Measurements from ENCODE around the gene KRT82. TPM values are rescaled to one million over a fixed set of nuclear protein-coding genes. Genes with fewer than 3 reads are reported as not detected.
"Not testable (repeated sequence)": the region's sequence is repeated elsewhere in the genome, so short reads cannot be mapped to it uniquely, and the experiment has no call there.

Gene KRT82
- total RNA-seq (2012; rRNA removed) = not detected in 2 replicates

DNA sequence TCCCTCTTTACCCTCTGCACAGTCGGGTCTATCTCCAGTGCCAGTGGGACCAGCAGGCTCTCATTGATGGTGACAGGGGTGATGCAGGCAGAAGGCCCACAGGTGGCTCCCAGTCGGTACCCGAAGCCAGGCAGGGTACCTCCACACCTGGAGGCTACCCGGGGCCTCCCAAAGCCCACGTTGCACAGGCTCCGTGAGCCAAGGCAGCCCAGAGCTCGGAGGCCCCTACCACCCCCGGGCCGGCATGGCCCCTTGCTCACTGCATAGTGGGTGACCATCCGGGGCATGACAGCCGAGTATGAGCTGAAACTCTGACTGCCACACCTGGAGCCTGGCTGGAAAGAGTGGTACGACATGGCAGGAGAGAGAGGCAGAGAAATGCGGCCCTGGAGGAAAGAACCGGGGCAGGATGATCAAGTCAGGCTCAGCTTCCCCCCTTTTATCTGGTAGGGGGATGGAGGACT lies at the start of gene KRT82:
Gene KRT82, minus strand, starts transcription at position 414 of the 464 bp plus-strand sequence. Its CDS starts 58 bp downstream, at position 356.
- Histone ChIP-seq H3K9ac (ENCODE audit: low read depth, low read length) (no peak within 1 kb of the TSS), H3K27me3 (ENCODE audit: control insufficient read depth, insufficient read depth, low read length) (peaks cover 54% of the 10 kb centered on the region), H3K9me3 (replicated peaks; ENCODE audit: low read length) (no peaks in the 10 kb centered on the region), H3K36me3 (ENCODE audit: insufficient read depth, low read length) (no peaks in the 10 kb centered on the region), H3K4me2 (ENCODE audit: low read length) (no peak within 1 kb of the TSS), H3K4me3 (ENCODE audit: low read length) (no peak within 1 kb of the TSS), H3K4me1 (ENCODE audit: control insufficient read depth, insufficient read depth, low read length) (no peaks in the 10 kb centered on the region)

DNA sequence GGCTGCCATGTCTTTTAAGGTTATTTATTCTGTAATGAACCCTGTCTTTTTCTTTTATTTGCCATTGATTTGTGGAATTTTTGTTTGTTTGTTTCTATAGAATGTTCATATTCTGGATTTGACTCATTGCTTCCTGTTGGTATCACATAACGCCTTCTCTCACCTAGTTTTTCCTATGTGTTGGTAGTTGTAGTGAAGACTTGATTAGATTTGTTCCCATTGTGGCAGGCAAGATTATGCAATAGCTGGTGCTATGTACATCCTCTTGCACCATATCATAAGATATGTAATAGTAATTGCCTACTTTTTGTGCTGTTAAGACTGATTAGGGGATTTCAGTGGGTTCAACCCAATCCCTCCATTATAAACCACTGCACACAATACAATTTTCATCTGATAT lies 49.7 kb upstream of the KRT82 start:
- Histone ChIP-seq H3K9me3 (replicated peaks; ENCODE audit: low read length) (no peaks in the 10 kb centered on the region), H3K36me3 (ENCODE audit: insufficient read depth, low read length) (no peaks in the 10 kb centered on the region), H3K4me3 (ENCODE audit: low read length) (no peak overlapping the region), H3K4me2 (ENCODE audit: low read length) (no peak overlapping the region), H3K27me3 (ENCODE audit: control insufficient read depth, insufficient read depth, low read length) (peaks cover 27% of the 10 kb centered on the region), H3K9ac (ENCODE audit: low read depth, low read length) (no peak overlapping the region), H3K4me1 (ENCODE audit: control insufficient read depth, insufficient read depth, low read length) (no peaks in the 10 kb centered on the region)

DNA sequence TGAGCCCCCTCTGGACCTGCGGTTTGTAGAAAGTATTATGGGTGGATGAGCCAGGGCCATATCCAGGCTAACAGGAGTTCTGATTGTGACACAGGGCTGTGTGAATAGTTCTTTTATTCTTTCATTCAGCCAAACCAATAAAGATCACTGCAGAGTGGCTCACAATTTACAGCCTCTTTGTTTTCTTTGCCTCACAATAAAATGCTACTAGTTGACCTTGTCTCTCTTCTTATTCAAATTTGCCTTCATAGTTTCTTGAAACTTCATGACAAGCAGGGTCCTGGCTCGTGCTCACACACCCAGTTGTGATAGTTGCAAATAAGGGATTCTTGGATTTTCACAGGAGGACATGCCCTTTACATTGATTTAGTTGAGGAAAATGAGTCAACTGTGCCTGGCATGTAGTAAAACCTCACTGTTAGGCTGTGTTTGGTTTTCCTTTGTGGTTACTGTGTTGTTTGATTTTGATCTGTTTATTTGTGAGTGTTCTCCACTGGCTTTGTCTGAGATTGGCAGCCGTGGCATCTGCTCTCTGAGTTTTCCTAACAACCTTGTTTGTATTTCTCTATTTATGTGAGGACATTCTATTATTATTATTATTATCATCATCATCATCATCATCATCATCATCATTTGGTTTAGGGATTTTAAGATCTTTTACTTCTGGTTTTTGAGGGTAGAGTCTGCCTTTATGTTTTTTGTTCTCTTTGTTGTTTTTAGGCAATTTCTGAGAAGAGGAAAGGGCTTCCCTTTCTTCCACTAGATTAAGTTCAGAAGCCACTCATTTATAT lies 48.5 kb upstream of the KRT82 start:
- Histone ChIP-seq H3K9ac (ENCODE audit: low read depth, low read length) (no peak overlapping the region), H3K27me3 (ENCODE audit: control insufficient read depth, insufficient read depth, low read length) (peaks cover 16% of the 10 kb centered on the region), H3K9me3 (replicated peaks; ENCODE audit: low read length) (no peaks in the 10 kb centered on the region), H3K4me3 (ENCODE audit: low read length) (no peak overlapping the region), H3K4me1 (ENCODE audit: control insufficient read depth, insufficient read depth, low read length) (no peaks in the 10 kb centered on the region), H3K4me2 (ENCODE audit: low read length) (no peak overlapping the region), H3K36me3 (ENCODE audit: insufficient read depth, low read length) (no peaks in the 10 kb centered on the region)

DNA sequence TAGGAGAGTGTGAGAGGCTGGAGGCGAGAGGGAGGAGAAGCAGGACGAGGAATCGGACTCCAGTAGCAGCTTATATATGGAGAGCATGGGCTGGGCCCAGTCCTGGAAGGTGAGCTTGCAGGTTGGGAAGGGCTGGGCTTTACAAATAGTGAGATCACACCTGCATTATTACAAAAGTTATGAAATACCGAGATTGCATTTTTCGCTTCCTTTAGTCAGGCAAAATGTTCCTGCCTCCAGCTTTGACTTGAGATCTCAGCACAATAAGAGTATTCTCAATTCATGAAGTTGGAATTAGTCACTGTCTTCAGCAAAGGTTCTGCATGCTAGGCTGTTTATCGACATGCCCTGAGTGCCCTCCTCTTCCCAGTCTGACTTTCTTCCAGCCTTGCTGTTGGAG lies 46.0 kb upstream of the KRT82 start, which contains the start of gene KRT6B:
Gene KRT6B, minus strand, starts transcription at position 46 of the 400 bp plus-strand sequence. CDS start 68 bp downstream, outside the sequence.
- Histone ChIP-seq H3K27me3 (ENCODE audit: control insufficient read depth, insufficient read depth, low read length) (peaks cover 20% of the 10 kb centered on the region), H3K9ac (ENCODE audit: low read depth, low read length) (no peak within 1 kb of the TSS)

DNA sequence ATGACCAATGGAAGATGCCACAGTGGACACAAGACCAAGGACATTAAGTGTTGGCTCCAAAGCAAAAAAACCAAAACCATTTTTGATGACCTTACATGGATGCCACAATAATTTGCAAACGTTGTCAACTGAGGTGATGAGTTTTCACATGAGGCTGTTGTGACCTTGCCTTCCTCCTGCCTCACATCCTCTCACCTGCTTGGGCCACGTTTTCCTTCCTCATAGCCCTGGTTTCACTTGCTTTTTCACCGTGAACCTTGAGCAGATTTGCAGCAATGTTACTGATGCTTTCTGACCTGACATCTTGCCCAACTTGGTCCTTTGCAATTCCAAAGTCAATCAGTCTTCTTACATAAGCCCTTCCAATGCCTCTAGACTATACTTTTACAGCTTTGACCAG lies 42.1 kb upstream of the KRT82 start:
- no peaks in the 10 kb centered on the region for H3K36me3 ChIP-seq (ENCODE audit: insufficient read depth, low read length)
- H3K4me3 ChIP-seq (ENCODE audit: low read length) = no peak overlapping the region
- no peak overlapping the region for H3K9ac ChIP-seq (ENCODE audit: low read depth, low read length)
- H3K27me3 ChIP-seq (ENCODE audit: control insufficient read depth, insufficient read depth, low read length) = peaks cover 29% of the 10 kb centered on the region
- H3K4me1 ChIP-seq (ENCODE audit: control insufficient read depth, insufficient read depth, low read length) = no peaks in the 10 kb centered on the region
- H3K9me3 ChIP-seq (replicated peaks; ENCODE audit: low read length) = no peaks in the 10 kb centered on the region
- no peak overlapping the region for H3K4me2 ChIP-seq (ENCODE audit: low read length)

More for the DNA sequence above, 46.0 kb upstream of the KRT82 start, which contains the start of gene KRT6B:
- H3K4me2 ChIP-seq (ENCODE audit: low read length) = no peak within 1 kb of the TSS
- H3K4me3 ChIP-seq (ENCODE audit: low read length) = no peak within 1 kb of the TSS
- no peaks in the 10 kb centered on the region for H3K36me3 ChIP-seq (ENCODE audit: insufficient read depth, low read length)
- no peaks in the 10 kb centered on the region for H3K9me3 ChIP-seq (replicated peaks; ENCODE audit: low read length)
- no peaks in the 10 kb centered on the region for H3K4me1 ChIP-seq (ENCODE audit: control insufficient read depth, insufficient read depth, low read length)

DNA sequence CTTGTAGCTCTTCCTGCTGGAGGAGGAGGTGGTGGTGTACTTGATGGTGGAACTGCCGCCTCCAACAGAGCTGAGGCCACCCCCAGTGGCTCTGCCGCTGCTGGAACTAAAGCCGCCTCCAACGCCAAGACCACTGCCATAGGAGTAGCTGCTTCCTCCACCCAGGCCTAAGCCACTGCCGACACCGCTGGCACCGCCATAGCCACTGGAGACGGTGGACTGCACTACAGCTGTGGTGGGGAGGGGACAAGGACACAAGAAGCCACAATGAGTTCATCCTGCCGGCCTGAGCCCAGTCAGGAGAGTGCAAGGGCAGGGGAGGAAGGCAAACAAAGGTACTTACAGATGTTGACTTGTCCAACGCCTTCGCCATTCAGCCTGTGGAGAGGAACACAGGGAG lies 41.1 kb upstream of the KRT82 start:
- H3K4me3 ChIP-seq (ENCODE audit: low read length); H3K4me2 ChIP-seq (ENCODE audit: low read length); H3K9me3 ChIP-seq (replicated peaks; ENCODE audit: low read length); H3K9ac ChIP-seq (ENCODE audit: low read depth, low read length); H3K36me3 ChIP-seq (ENCODE audit: insufficient read depth, low read length); H3K4me1 ChIP-seq (ENCODE audit: control insufficient read depth, insufficient read depth, low read length): not testable (repeated sequence)
- H3K27me3 ChIP-seq (ENCODE audit: control insufficient read depth, insufficient read depth, low read length) = peaks cover 27% of the 10 kb centered on the region

DNA sequence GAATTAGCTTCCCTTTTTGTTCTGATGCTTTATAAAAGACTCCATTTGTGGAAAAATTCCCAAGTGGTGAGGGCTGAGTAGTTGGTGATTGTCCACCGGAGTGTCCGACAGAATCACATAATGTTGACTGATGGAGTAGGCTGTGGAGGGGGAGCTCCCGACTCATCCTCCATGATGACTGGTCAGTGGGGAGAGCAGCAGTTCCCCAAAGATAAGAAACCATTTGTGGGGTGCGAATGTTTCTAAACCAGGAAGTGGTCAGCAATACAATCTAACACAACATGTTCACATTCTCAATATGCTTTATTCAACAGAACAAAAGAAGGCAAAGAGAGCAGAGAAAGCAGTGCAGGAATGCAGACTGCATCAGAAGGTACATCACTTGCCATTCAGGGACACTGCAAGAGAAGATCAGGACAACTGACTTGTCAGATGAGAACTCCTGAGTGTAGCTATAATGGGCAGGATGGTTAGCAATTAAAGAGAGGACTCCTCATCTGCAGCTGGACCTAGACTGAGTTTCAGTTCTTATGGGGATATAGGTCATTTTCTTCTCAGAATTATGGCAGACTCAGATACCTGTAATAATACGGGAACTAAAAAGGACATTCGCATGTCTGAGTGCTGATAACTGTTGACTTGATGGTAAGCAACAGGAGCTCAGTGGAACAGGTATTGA lies 40.4 kb upstream of the KRT82 start:
- Histone ChIP-seq H3K36me3 (ENCODE audit: insufficient read depth, low read length) (no peaks in the 10 kb centered on the region), H3K4me3 (ENCODE audit: low read length) (no peak overlapping the region), H3K9me3 (replicated peaks; ENCODE audit: low read length) (no peaks in the 10 kb centered on the region), H3K27me3 (ENCODE audit: control insufficient read depth, insufficient read depth, low read length) (peaks cover 24% of the 10 kb centered on the region), H3K4me2 (ENCODE audit: low read length) (no peak overlapping the region), H3K9ac (ENCODE audit: low read depth, low read length) (no peak overlapping the region), H3K4me1 (ENCODE audit: control insufficient read depth, insufficient read depth, low read length) (peaks cover 8% of the 10 kb centered on the region)

DNA sequence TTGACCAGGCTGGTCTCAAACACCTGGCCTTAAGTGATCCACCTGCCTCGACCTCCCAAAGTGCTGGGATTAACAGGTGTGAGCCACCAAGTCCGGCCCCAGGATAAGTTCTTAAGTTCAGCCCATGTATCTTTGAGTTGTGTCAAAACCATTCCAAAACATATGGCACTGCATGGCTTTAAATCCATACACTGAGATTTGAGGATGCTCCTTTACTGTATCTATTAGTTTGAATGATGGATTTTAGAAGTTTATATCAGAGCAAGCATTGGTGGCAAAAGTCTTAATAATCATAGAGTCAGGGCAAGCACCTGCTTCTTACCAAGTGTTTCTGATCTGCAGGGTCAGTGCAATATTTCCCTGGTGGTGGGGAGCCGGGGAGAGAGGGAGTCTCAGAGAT lies 39.7 kb upstream of the KRT82 start:
- Histone ChIP-seq H3K4me3 (ENCODE audit: low read length) (no peak overlapping the region), H3K36me3 (ENCODE audit: insufficient read depth, low read length) (no peaks in the 10 kb centered on the region), H3K4me2 (ENCODE audit: low read length) (no peak overlapping the region), H3K9ac (ENCODE audit: low read depth, low read length) (no peak overlapping the region), H3K4me1 (ENCODE audit: control insufficient read depth, insufficient read depth, low read length) (peaks cover 8% of the 10 kb centered on the region), H3K9me3 (replicated peaks; ENCODE audit: low read length) (no peaks in the 10 kb centered on the region), H3K27me3 (ENCODE audit: control insufficient read depth, insufficient read depth, low read length) (peaks cover 24% of the 10 kb centered on the region)

DNA sequence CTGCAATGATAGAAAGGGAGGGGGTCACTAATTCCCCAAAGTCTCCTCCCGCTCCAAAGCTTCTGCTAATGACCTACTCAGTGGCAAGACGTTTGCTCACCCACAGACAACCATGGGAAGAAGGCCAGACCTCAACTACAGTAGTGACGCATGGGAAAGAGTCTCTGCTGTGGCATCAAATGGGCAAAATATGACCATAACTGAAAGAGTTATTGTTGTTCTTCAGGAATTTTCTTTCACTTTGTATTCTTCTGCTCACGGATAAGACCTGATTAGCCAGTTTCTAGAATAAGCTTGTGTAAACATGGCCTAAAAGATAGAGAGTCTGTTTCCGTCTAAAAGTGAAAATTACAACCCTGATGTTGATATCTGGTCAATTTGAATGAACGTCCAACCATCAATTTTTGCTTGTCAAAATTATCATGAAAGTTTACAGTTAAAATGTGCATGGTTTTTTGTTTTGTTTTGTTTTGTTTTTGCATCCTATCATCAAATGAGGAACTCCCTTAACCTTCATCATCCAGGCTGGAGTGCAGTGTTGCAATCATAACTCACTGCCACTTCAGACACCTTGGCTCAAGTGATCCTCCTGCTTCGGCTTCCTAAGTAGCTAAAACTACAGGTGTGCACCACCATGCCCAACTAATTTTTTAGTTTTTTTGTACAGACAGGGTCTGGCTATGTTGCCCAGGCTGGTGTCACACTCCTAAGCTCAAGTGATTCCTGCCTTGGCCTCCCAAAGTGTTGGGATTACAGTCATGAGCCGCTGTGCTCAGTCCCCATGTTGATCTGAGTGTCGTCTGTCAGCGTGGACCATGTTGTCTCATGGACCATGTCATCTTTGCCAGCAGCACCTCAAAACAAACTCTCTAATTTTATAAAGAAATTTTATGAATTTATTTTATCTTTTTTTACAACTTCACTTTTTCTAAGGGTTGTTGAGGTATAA lies 38.8 kb upstream of the KRT82 start:
- Histone ChIP-seq H3K4me3 (ENCODE audit: low read length) (no peak overlapping the region), H3K4me1 (ENCODE audit: control insufficient read depth, insufficient read depth, low read length) (peaks cover 8% of the 10 kb centered on the region), H3K4me2 (ENCODE audit: low read length) (no peak overlapping the region), H3K36me3 (ENCODE audit: insufficient read depth, low read length) (no peaks in the 10 kb centered on the region), H3K27me3 (ENCODE audit: control insufficient read depth, insufficient read depth, low read length) (peaks cover 24% of the 10 kb centered on the region), H3K9me3 (replicated peaks; ENCODE audit: low read length) (no peaks in the 10 kb centered on the region), H3K9ac (ENCODE audit: low read depth, low read length) (no peak overlapping the region)

DNA sequence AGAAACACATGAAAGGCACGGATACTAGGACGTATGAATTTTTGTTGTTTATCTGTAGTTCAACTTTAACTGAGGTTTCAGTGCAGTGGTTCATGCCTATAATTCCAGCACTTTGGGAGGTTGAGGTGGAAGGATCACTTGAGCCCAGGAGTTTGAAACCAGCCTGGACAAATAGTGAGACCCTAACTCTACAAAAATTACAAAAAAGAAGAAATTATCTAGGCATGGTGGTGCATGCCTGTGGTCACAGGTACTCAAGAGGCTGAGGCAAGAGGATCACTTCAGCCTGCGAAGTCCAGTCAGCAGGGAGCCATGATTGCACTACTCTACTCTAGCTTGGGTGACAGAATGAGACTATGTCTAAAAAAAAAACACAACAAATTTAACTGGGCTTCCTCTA lies 37.8 kb upstream of the KRT82 start:
- Histone ChIP-seq H3K36me3 (ENCODE audit: insufficient read depth, low read length) (no peaks in the 10 kb centered on the region), H3K4me1 (ENCODE audit: control insufficient read depth, insufficient read depth, low read length) (peaks cover 8% of the 10 kb centered on the region), H3K4me3 (ENCODE audit: low read length) (no peak overlapping the region), H3K27me3 (ENCODE audit: control insufficient read depth, insufficient read depth, low read length) (peaks cover 26% of the 10 kb centered on the region), H3K4me2 (ENCODE audit: low read length) (no peak overlapping the region), H3K9ac (ENCODE audit: low read depth, low read length) (no peak overlapping the region), H3K9me3 (replicated peaks; ENCODE audit: low read length) (no peaks in the 10 kb centered on the region)

DNA sequence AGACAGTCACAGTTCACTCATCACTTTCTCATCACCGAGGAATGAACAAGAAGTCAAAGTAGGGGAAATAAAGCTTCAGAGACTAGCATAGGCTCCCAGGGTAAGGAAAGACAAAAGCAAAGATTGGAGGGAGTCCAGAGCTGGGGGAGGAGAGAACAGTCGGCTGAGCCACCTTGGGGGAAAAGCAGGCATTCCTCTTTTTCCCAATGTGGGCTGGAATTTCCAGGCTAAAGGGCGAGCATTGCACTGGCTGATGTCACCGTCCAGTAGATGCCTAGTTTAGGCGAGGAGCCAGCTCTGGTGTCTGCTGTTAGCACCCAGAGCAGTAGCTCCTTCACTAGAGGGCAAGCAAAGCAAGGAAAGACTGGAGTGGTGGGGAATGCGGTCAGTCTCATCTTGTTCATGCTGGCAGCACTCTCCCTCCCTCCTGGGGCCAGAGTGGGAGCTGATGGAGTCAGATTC lies 36.5 kb upstream of the KRT82 start:
- no peak overlapping the region for H3K4me3 ChIP-seq (ENCODE audit: low read length)
- no peaks in the 10 kb centered on the region for H3K36me3 ChIP-seq (ENCODE audit: insufficient read depth, low read length)
- no peak overlapping the region for H3K4me2 ChIP-seq (ENCODE audit: low read length)
- H3K27me3 ChIP-seq (ENCODE audit: control insufficient read depth, insufficient read depth, low read length) = peaks cover 28% of the 10 kb centered on the region
- H3K9me3 ChIP-seq (replicated peaks; ENCODE audit: low read length) = no peaks in the 10 kb centered on the region
- H3K9ac ChIP-seq (ENCODE audit: low read depth, low read length) = no peak overlapping the region
- H3K4me1 ChIP-seq (ENCODE audit: control insufficient read depth, insufficient read depth, low read length) = peaks cover 8% of the 10 kb centered on the region
